Activated B cell treated with CpG ODN at 0.5 μM for 24 hours (primary cell): ENCODE results near the gene ALK. TPM values are rescaled to one million over a fixed set of nuclear protein-coding genes. Genes with fewer than 3 reads are reported as not detected.

Experiments used
- ATAC-seq: fragments of 200-7000 bp; cut with Tn5 transposase; one replicate; pipeline ENCODE4 v1.10.0; 2021; ENCODE audit warnings: low read depth, mild to moderate bottlenecking, moderate library complexity
- CTCF ChIA-PET: fragments of 350-600 bp; sonication (Branson Sonifier 250); formaldehyde crosslinking; loops from one replicate; lab custom pipeline; 2021; ENCODE audit warnings: antibody characterized with exemption; lab: Charles Lee
- POLR2A ChIA-PET: fragments of 350-600 bp; sonication (Branson Sonifier 250); formaldehyde crosslinking; loops from one replicate; lab custom pipeline; 2021; ENCODE audit warnings: antibody characterized with exemption; lab: Charles Lee
- DNase-seq: peaks from one replicate; pipeline ENCODE4 v3.0.0; 2022
- H3K27ac Mint-ChIP-seq: one replicate; pipeline ENCODE4 v1.8.0; 2020; ENCODE audit warnings: mixed read lengths
- H3K27me3 Mint-ChIP-seq: one replicate; pipeline ENCODE4 v1.8.0; 2021; ENCODE audit warnings: mixed read lengths
- H3K36me3 Mint-ChIP-seq: one replicate; pipeline ENCODE4 v1.8.0; 2021; ENCODE audit warnings: low read depth, mixed read lengths
- H3K4me1 Mint-ChIP-seq: one replicate; pipeline ENCODE4 v1.8.0; 2021; ENCODE audit warnings: mixed read lengths
- H3K4me3 Mint-ChIP-seq: one replicate; pipeline ENCODE4 v1.8.0; 2020; ENCODE audit warnings: mild to moderate bottlenecking, mixed read lengths
- H3K9me3 Mint-ChIP-seq: one replicate; pipeline ENCODE4 v1.8.0; 2020; ENCODE audit warnings: mixed read lengths
- intact Hi-C: fragments of 100-400 bp; cut with micrococcal nuclease; formaldehyde crosslinking; loops from one replicate; pipeline ENCODE4 v1.15.1; 2024
- total RNA-seq: library from RNA; stranded (reverse); gene quantifications from 2 replicates; pipeline ENCODE4 v1.2.3, GENCODE V29; 2022
- TF ChIP-seq, protein P1 (sequence below): fragments of 200-600 bp; IDR thresholded peaks from one replicate; pipeline ENCODE4 v1.8.0; 2022; ENCODE audit warnings: antibody characterized with exemption, mild to moderate bottlenecking

ALK gene
- total RNA-seq, 1 donor from 2014 or later, result not detected

DNA sequence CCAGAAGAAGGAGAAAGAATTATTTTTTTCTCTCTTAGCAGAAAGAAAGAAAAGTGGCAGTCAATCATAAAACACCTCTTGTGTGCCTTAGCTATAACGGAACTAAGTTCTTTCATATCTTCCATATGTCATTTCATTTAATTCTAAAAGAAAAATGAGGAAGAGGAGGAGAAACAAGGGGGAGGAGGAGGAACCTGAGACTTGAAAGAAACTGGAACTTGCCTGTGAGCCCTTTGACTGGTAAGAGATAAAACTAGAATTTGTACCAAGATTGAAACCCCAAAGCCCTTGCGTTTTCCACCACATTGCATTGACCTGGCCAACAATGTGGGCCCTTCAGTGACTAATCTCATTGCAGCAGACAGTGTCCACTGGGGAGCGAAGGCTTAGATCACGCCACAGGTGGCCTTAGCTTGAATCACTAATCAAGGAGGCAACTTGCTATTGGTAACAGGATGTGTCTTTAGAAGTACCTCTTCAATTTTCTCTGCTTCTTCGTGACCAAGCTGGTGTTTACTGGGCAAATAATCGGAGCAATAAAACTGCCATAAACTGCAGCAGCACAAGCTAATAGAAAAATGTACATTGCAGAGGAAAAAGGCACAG is 498.2 kb downstream of the ALK start:
- CTCF ChIA-PET, result no interaction called here
- Mint-ChIP-seq H3K27ac (no peak overlapping the region), H3K9me3 (no peaks in the 10 kb centered on the region), H3K36me3 (no peaks in the 10 kb centered on the region), H3K27me3 (peaks cover 6% of the 10 kb centered on the region), H3K4me1 (no peaks in the 10 kb centered on the region), H3K4me3 (no peak overlapping the region)
- intact Hi-C loops, result no loop called here
- POLR2A ChIA-PET, result no interaction called here
- ATAC-seq (no peak), DNase-seq (no peak)
- TF ChIP-seq, protein P1, sequence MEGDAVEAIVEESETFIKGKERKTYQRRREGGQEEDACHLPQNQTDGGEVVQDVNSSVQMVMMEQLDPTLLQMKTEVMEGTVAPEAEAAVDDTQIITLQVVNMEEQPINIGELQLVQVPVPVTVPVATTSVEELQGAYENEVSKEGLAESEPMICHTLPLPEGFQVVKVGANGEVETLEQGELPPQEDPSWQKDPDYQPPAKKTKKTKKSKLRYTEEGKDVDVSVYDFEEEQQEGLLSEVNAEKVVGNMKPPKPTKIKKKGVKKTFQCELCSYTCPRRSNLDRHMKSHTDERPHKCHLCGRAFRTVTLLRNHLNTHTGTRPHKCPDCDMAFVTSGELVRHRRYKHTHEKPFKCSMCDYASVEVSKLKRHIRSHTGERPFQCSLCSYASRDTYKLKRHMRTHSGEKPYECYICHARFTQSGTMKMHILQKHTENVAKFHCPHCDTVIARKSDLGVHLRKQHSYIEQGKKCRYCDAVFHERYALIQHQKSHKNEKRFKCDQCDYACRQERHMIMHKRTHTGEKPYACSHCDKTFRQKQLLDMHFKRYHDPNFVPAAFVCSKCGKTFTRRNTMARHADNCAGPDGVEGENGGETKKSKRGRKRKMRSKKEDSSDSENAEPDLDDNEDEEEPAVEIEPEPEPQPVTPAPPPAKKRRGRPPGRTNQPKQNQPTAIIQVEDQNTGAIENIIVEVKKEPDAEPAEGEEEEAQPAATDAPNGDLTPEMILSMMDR, result no peak

DNA sequence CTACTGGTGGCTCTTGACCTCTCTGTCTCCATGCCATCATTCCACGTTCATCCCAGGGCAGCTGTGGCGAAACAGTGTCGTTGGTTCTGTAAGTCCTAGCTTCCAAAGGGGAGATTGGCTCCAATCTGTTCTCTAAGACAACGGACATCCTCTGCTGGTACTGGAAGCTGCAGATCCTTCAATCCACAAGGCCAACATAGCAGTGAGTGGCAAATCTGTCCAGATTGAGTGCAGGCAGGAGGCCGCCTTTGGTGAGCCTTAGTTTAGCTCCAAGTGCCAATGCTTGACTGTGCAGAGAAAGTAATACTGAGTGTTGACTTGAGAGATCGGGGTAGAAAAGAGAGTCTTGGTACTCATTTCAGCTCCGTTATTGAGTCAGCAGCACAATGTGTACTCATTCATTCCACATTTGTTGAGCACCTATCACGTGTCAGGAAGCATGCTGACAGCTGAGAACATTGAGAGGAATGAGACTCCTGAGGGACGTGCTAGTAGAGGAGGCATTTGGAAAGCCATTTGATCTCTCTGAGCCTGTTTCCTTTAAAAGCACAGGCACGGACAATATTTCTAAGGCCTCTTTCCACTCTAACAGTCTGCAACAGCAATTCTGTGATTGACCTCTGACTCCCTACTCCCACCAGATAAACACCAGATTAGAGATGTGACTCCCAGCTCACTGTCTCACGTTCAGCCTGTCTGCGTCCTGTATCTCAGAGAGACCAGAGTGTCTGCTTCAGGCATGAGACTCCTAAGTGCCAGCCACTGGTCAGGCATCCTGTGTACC is 500.2 kb downstream of the ALK start:
- ATAC-seq (no peak), DNase-seq (no peak)
- H3K4me3 Mint-ChIP-seq, result no peak overlapping the region
- ChIA-PET POLR2A (no interaction called here), CTCF (no interaction called here)
- no peak overlapping the region for H3K27ac Mint-ChIP-seq
- TF ChIP-seq, protein P1, result no peak
- peaks cover 8% of the 10 kb centered on the region for H3K27me3 Mint-ChIP-seq
- intact Hi-C loops, result no loop called here
- H3K36me3 Mint-ChIP-seq, result no peaks in the 10 kb centered on the region
- no peaks in the 10 kb centered on the region for H3K9me3 Mint-ChIP-seq
- no peaks in the 10 kb centered on the region for H3K4me1 Mint-ChIP-seq

DNA sequence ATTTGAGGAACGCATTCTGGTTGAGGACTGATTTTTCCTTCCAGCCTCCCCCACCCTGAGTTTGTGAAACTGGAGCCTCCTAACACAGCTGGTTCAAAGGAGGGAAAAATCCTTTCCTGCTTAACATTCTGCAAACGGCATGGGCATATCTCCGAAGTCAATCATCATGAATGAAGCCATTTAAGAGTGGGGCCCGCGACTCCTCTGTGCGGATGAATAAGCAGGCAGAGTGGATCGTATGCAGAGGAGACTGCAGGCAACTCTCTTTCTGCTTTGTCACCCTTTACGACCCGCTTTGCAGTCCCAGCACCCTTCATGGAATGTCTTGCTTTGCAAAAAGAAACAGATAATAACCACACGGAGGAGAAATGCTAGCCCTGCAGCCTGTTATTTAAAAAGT is 500.9 kb downstream of the ALK start:
- ATAC-seq (no peak), DNase-seq (no peak)
- H3K9me3 Mint-ChIP-seq, result no peaks in the 10 kb centered on the region
- no peak overlapping the region for H3K4me3 Mint-ChIP-seq
- H3K27ac Mint-ChIP-seq, result no peak overlapping the region
- POLR2A ChIA-PET, result no interaction called here
- no peaks in the 10 kb centered on the region for H3K4me1 Mint-ChIP-seq
- intact Hi-C loops, result no loop called here
- H3K27me3 Mint-ChIP-seq, result peaks cover 8% of the 10 kb centered on the region
- H3K36me3 Mint-ChIP-seq, result no peaks in the 10 kb centered on the region
- TF ChIP-seq, protein P1, result no peak
- CTCF ChIA-PET, result no interaction called here

DNA sequence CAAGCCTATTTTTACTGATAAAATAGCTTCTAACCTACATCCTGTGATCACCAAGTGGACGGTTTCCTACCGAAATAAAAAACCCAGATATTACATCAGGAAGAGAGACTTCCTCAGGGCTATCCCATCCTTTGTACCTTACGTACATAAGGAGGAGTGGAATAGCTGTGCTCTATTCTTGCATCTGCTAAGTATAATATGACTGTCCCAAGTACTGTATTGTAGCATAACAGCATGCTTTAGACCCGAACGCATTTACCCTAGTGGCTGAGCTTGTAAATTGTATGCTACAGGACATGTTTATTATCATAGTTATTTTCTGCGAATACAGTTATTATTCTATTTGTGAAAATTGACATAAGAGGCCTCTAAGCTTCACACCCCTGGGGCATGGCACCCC is 503.8 kb downstream of the ALK start:
- Mint-ChIP-seq H3K27ac (no peak overlapping the region), H3K4me1 (no peaks in the 10 kb centered on the region), H3K36me3 (no peaks in the 10 kb centered on the region), H3K9me3 (no peaks in the 10 kb centered on the region), H3K27me3 (peaks cover 6% of the 10 kb centered on the region), H3K4me3 (no peak overlapping the region)
- CTCF ChIA-PET, result no interaction called here
- DNase-seq (no peak), ATAC-seq (no peak)
- intact Hi-C loops, result no loop called here
- TF ChIP-seq, protein P1, result no peak
- POLR2A ChIA-PET, result no interaction called here

DNA sequence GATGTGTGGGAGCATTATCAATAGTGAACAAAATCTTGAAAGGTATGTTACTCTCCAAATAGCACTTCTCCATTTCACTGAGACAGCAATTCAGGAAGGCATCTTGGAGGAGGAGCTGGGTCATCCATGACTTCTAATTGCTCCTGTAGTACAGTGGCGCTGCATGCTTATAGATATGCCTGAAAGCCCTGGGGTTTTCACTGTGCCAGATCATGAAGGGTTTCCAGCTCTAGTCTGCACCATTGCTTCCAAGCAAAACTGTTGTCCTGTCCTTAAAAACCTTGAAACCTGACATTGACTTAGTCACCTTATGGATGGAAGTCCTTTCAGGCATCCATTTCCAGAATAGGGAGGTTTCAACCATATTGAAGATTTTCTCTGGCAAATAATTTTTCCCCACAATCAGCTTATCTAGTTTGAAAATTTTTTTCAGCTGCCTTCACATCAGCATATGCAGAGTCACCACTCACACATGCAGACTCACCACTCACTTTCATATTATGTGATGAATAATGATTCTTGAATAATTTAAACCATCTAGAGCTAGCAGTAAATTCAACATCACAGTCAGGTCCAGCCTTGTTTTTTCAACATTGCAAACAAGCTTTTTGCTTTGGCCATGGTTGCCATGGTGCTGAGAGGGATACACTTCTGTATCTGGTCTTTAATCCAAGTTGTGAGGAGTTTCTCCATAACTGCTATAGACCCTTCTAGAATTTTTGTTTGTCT is 509.0 kb downstream of the ALK start:
- no peaks in the 10 kb centered on the region for H3K36me3 Mint-ChIP-seq
- CTCF ChIA-PET, result no interaction called here
- intact Hi-C loops, result no loop called here
- H3K4me1 Mint-ChIP-seq, result no peaks in the 10 kb centered on the region
- ATAC-seq (no peak), DNase-seq (no peak)
- H3K27ac Mint-ChIP-seq, result no peak overlapping the region
- no peaks in the 10 kb centered on the region for H3K9me3 Mint-ChIP-seq
- H3K27me3 Mint-ChIP-seq, result peaks cover 2% of the 10 kb centered on the region
- no peak overlapping the region for H3K4me3 Mint-ChIP-seq
- POLR2A ChIA-PET, result no interaction called here
- TF ChIP-seq, protein P1, result no peak
